ENCODE results near the gene MGAT4B. TPM values are rescaled to one million over a fixed set of nuclear protein-coding genes. Genes with fewer than 3 reads are reported as not detected.

The MGAT4B gene
- total RNA-seq, 2 donors from 2014 or later, result 66.5 to 87.7 TPM

GRCh38 chr5:179747811-179748210 is 58.9 kb downstream of the MGAT4B start:
- Histone ChIP-seq H3K27ac (no peak overlapping the region), H3K36me3 (no peaks in the 10 kb centered on the region), H3K4me1 (ENCODE audit: control insufficient read depth in 1 of 2, low read depth in 2 of 2) (peaks cover 7 to 14% of the 10 kb centered on the region in 2 donors), H3K27me3 (replicated peaks; ENCODE audit: insufficient read depth) (no peaks in the 10 kb centered on the region), H3K4me3 (no peak overlapping the region), H3K9me3 (no peaks in the 10 kb centered on the region)
- no peak for TF ChIP-seq CTCF (IDR thresholded peaks at IDR 0.05)
- ATAC-seq (ENCODE audit: insufficient number of reproducible peaks, low FRiP score, low read depth) (no peak), DNase-seq (ENCODE audit: low spot score) (no peak)

Other genes with a start within 250 kb of the MGAT4B start
- gene HNRNPH1, start 183.2 kb downstream of the MGAT4B start, total RNA-seq, result 100 to 1,000 TPM; 442 to 785 TPM
- gene CBY3, start 125.8 kb downstream of the MGAT4B start, total RNA-seq, result 1 to 10 TPM in 1 of 2 donors, not detected in 1; 1.4 TPM
- gene CANX, start 107.9 kb downstream of the MGAT4B start, total RNA-seq, result 100 to 1,000 TPM; 240 to 371 TPM
- gene MAML1, start 74.0 kb downstream of the MGAT4B start, total RNA-seq, result 10 to 100 TPM; 22.9 to 38.1 TPM
- 1 to 10 TPM; 4.9 to 6.6 TPM for gene LTC4S, start 12.9 kb downstream of the MGAT4B start, total RNA-seq
- 100 to 1,000 TPM; 375 to 469 TPM for gene SQSTM1, start 14.0 kb upstream of the MGAT4B start, total RNA-seq
- gene MRNIP, start 52.0 kb upstream of the MGAT4B start, total RNA-seq, result 10 to 100 TPM; 46.2 to 54.2 TPM
- 100 to 1,000 TPM in 1 of 2 donors, 10 to 100 TPM in 1; 91.9 to 104 TPM for gene TBC1D9B, start 101.0 kb upstream of the MGAT4B start, total RNA-seq